Testis (tissue), 3 donors: Measurements from ENCODE around the gene SMIM32. TPM values are rescaled to one million over a fixed set of nuclear protein-coding genes. Genes with fewer than 3 reads are reported as not detected.

ENCODE experiments used
- DNase-seq: peaks from one replicate; pipeline ENCODE4 v3.0.0-alpha.2; 2019
- H3K27ac ChIP-seq, 2 donors: fragments of 200-600 bp; sonication (generic); one replicate each; pipeline ENCODE4 v1.5.1; 2019
- H3K27me3 ChIP-seq: fragments of 200-600 bp; sonication (generic); one replicate; pipeline ENCODE4 v1.5.1; 2019
- H3K36me3 ChIP-seq: fragments of 200-600 bp; sonication (generic); one replicate; pipeline ENCODE4 v1.5.1; 2017; ENCODE audit warnings: low read depth; ENCODE audit errors: missing control alignments
- H3K4me1 ChIP-seq: fragments of 200-600 bp; sonication (generic); one replicate; pipeline ENCODE4 v1.5.1; 2019
- H3K4me3 ChIP-seq, 2 donors: fragments of 200-600 bp; sonication (generic); one replicate each; pipeline ENCODE4 v1.5.1; 2017 to 2019
- H3K9me3 ChIP-seq: fragments of 200-600 bp; sonication (generic); one replicate; pipeline ENCODE4 v1.5.1; 2017
- CTCF ChIP-seq, 3 experiments: fragments of 450-650 bp in 2 of 3; fragments of 200-600 bp in 1 of 3; sonication (generic) in 1 of 3; IDR thresholded peaks; one replicate each; pipeline ENCODE4 v1.5.1; 2016 to 2019; ENCODE audit warnings: antibody characterized with exemption in 3 of 3, mild to moderate bottlenecking in 2 of 3, moderate library complexity in 1 of 3
- POLR2A ChIP-seq: fragments of 450-650 bp; IDR thresholded peaks from one replicate; pipeline ENCODE4 v1.6.1; 2017; ENCODE audit warnings: antibody characterized with exemption, mild to moderate bottlenecking, moderate library complexity
- WGBS, 2 donors: methylation state at CpG; one replicate each; pipeline ENCODE4 v1.1.5; 2018; 5-methylcytosine and 5-hydroxymethylcytosine counted together
- intact Hi-C: fragments of 100-400 bp; cut with DNase I; formaldehyde crosslinking; loops from one replicate; pipeline ENCODE4 v1.15.1; 2023; ENCODE audit warnings: low total_unique reads
- polyA plus RNA-seq: library from polyadenylated mRNA; stranded (reverse); fragments of 350-450 nt; fragmentation: Illumina TruSeq; extraction: RNeasy Lipid Tissue Mini Kit (QIAGEN cat#74804); gene quantifications from one replicate; pipeline ENCODE4 v1.2.3, GENCODE V29; 2014; ENCODE audit warnings: low read depth, low replicate concordance; ENCODE audit not compliant: insufficient read depth
- total RNA-seq, 2 donors: library from RNA; depleted of rRNA; stranded (reverse); fragments of >200 nt; gene quantifications; one replicate each; pipeline ENCODE4 v1.2.3, GENCODE V29; 2016

Gene SMIM32
- total and polyA plus RNA-seq, 3 donors from 2014 or later, result 0.50 TPM; not detected in 2

- 97 to 98% methylated on average over 5 of the region's 5 CpGs for WGBS, 2 donors
- Histone ChIP-seq H3K27me3 (no peaks in the 10 kb centered on the region), H3K9me3 (no peaks in the 10 kb centered on the region), H3K4me1 (no peaks in the 10 kb centered on the region), H3K36me3 (no peaks in the 10 kb centered on the region), H3K27ac (no peak overlapping the region), H3K4me3 (no peak overlapping the region)
- TF ChIP-seq POLR2A (no peak), CTCF (IDR thresholded peaks at IDR 0.05) (no peak)
- intact Hi-C loops, result no loop called here
- no peak for DNase-seq
Observed at GRCh38 chr5:136157514-136157913, 35.4 kb downstream of the SMIM32 start.

- no peak for DNase-seq
- WGBS, 2 donors, result 94 to 100% methylated on average over 1 of the region's 1 CpG
- H3K9me3 ChIP-seq, result no peaks in the 10 kb centered on the region
- H3K27ac ChIP-seq, result no peak overlapping the region
- H3K27me3 ChIP-seq, result no peaks in the 10 kb centered on the region
- TF ChIP-seq POLR2A, result no peak
- TF ChIP-seq CTCF (IDR thresholded peaks at IDR 0.05), result no peak
- no peaks in the 10 kb centered on the region for H3K4me1 ChIP-seq
- H3K36me3 ChIP-seq, result no peaks in the 10 kb centered on the region
- H3K4me3 ChIP-seq, result no peak overlapping the region
- intact Hi-C loops, result no loop called here
Observed at GRCh38 chr5:136155761-136156160, 37.2 kb downstream of the SMIM32 start.

- TF ChIP-seq CTCF (IDR thresholded peaks at IDR 0.05) (no peak), POLR2A (no peak)
- Histone ChIP-seq H3K4me1 (no peaks in the 10 kb centered on the region), H3K4me3 (no peak overlapping the region), H3K27me3 (no peaks in the 10 kb centered on the region), H3K36me3 (no peaks in the 10 kb centered on the region), H3K27ac (no peak overlapping the region), H3K9me3 (no peaks in the 10 kb centered on the region)
- 97 to 98% methylated on average over 2 of the region's 2 CpGs for WGBS, 2 donors
- intact Hi-C loops, result no loop called here
- no peak for DNase-seq
Observed at GRCh38 chr5:136155078-136155477, 37.9 kb downstream of the SMIM32 start.

GRCh38 chr5:136153581-136154236 is 39.3 kb downstream of the SMIM32 start:
- Histone ChIP-seq H3K4me3 (no peak overlapping the region), H3K9me3 (no peaks in the 10 kb centered on the region), H3K36me3 (no peaks in the 10 kb centered on the region), H3K4me1 (no peaks in the 10 kb centered on the region), H3K27me3 (no peaks in the 10 kb centered on the region), H3K27ac (no peak overlapping the region)
- no peak for TF ChIP-seq CTCF (IDR thresholded peaks at IDR 0.05)
- no peak for TF ChIP-seq POLR2A
- DNase-seq, result no peak
- WGBS, 2 donors, result 92 to 96% methylated on average over 11 of the region's 11 CpGs
- intact Hi-C loops, result no loop called here

GRCh38 chr5:136149891-136150290 is 43.1 kb downstream of the SMIM32 start:
- TF ChIP-seq POLR2A, result no peak
- TF ChIP-seq CTCF (IDR thresholded peaks at IDR 0.05), result no peak
- intact Hi-C loops, result no loop called here
- DNase-seq, result no peak
- Histone ChIP-seq H3K9me3 (no peaks in the 10 kb centered on the region), H3K36me3 (no peaks in the 10 kb centered on the region), H3K4me3 (no peak overlapping the region), H3K27ac (no peak overlapping the region), H3K27me3 (no peaks in the 10 kb centered on the region), H3K4me1 (peaks cover 6% of the 10 kb centered on the region)
- 61 to 63% methylated on average over 1 of the region's 1 CpG for WGBS, 2 donors
